ENCODE measurements around the gene ORAI3.

- TF ChIP-seq POLR2A (IDR thresholded peaks at IDR 0.05): no peak
- TF ChIP-seq, protein P1, sequence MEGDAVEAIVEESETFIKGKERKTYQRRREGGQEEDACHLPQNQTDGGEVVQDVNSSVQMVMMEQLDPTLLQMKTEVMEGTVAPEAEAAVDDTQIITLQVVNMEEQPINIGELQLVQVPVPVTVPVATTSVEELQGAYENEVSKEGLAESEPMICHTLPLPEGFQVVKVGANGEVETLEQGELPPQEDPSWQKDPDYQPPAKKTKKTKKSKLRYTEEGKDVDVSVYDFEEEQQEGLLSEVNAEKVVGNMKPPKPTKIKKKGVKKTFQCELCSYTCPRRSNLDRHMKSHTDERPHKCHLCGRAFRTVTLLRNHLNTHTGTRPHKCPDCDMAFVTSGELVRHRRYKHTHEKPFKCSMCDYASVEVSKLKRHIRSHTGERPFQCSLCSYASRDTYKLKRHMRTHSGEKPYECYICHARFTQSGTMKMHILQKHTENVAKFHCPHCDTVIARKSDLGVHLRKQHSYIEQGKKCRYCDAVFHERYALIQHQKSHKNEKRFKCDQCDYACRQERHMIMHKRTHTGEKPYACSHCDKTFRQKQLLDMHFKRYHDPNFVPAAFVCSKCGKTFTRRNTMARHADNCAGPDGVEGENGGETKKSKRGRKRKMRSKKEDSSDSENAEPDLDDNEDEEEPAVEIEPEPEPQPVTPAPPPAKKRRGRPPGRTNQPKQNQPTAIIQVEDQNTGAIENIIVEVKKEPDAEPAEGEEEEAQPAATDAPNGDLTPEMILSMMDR (IDR thresholded peaks at IDR 0.05): no peak
These were observed 21.7 kb upstream of the ORAI3 start for GRCh38 chr16:30926937-30927788.
